CD4-positive, alpha-beta T cell treated with Interleukin-15 for 1 hour (primary cell): ENCODE data around the gene PTPRN2.
"Not testable (repeated sequence)": the region's sequence is repeated elsewhere in the genome, so short reads cannot be mapped to it uniquely, and the experiment has no call there.

ENCODE experiments used
- DNase-seq: peaks from one replicate; pipeline ENCODE4 v3.0.0-alpha.2; 2020

PTPRN2 gene

DNA sequence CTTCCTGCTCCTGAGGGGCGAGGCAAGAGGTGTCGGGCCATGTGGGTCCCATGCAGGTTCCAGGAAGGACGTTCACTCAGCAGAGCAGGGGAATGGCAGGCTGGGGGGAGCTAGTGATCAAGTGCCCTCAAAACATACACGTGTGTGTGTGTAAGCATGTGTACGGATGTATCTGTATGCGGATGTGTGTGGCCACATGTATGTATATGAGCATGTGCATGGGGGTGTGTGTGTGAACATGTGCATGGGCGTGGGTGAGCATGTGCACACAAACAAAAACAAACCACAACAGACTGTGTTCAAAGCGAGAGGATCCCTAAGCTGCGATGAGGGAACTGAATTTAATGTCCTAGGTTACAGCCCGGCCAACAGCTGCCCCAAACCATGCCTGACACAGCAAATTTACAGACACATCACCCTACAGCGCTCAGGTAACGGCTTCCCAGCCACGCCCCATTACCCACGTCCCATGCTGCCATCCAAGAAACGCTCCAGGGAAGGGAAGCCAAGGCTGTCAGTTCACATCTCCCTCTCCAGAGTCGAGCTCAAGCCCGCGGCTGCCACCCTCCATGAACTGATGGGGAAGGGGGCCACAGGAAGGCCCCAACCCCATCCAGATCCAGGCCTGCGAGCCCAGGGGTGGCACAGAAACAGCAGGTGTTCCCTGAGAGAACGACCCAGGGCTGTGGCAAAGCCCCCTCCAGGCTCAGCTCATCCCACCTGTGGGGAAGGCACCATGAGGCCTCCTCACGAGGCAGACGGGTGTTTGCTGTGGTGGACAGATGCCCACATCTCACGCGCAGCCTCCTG, 56.6 kb downstream of the PTPRN2 start:
- no peak for DNase-seq

DNA sequence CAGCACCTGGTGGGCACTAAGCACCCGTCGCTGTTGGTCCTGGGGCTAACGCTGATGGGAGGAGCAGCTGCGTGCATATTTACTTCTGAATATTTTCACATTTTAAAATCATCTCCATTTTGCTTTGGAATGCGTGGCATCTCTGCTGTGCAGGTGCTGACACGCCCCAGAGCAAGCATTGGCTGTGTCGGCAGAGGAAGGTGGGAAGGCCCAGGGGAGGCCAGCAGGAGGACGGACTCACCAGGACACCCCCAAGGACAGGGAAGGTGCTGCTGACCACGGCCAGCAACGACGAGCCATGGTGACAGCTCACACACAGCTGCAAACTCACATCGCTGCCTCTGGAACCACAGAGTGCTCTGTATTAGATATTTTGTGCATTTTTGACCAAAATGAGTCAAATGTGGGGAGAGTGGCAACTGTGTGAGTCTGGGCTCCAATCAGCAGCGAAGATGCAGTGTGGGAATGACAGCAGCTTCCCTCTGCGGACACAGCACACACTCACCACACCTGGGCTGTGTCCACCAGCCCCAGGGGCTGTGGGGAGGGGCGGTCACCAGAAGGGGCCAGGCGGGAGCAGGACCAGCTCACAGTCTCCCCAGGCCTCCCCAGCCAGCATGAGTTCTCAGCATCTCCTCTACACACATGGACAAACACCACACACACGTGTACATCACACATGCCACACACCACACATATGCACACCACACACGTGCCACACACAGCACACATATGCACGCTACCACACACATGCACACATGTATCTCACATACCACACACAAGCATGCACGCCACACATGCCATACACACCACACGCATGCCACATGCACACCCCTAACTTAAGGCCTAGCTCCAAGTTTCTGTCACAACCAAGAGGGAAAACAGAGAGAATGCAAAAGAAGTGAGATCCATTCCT, 58.2 kb downstream of the PTPRN2 start:
- no peak for DNase-seq

DNA sequence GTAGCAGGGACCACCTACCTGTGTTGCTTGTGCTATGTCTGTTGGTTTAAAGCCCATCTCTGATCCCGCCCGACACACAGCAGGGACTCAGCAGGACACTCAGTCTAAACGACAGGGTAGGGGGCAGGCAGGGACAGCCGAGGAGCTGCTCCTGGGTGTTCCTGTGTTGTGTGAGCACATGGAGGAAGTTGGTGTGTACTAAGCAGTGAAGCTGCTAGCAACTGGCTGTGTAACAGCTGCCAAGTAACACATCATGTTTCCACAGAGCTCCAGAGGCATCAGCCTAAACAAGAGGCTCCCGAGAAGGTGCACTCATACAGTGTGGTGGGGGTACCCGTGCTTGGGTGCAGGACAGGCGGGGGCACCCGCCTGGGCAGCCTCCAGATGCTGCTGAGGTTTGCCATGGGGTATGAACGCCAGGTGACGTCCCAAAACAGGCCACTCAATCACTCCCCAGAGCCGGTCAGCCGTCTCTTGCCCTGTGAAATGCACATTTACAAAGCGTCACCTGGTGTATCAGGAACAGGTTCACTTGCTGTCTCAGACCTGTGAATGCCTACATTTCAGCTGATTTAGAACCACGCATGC, 59.6 kb downstream of the PTPRN2 start:
- DNase-seq, result no peak

DNA sequence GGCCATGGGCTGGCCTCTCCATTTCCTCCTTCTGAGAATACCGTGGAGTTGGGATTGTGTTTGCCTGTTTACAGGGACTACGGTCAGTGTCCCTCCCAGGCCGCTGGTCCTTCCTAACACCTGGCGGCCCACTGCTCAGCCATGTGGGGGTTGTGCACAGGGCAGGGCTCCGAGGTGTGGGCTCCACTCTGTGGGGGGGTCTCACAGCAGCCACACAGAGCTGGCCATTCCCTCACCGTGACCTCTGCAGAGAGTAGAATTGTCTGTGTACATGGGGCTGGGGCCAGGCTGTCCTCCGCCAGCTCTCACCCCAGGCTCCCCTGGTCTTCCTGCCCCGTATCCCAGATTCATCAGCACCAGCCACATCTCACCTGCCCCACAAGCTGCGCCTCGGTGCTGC, 60.1 kb downstream of the PTPRN2 start:
- no peak for DNase-seq

DNA sequence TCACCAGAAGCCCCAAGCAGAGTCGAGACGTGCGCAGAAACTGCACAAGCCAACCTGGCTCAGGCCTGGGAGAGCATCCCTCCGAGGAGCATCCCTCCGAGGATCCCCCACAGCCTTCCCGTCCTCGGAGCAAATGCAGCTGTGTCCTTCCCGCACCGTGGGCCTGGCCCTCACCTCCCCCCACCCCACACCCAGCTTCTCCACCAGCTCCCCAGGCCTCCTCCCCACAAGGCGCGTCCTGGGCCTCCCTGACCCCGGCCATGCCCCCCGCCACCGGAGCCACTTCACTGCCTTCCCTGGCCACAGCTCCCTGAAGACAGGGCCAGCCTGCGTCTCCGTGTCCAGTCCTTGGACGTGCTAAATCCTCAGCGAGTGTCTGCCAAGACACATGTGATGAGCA, 60.6 kb downstream of the PTPRN2 start:
- DNase-seq, result no peak

DNA sequence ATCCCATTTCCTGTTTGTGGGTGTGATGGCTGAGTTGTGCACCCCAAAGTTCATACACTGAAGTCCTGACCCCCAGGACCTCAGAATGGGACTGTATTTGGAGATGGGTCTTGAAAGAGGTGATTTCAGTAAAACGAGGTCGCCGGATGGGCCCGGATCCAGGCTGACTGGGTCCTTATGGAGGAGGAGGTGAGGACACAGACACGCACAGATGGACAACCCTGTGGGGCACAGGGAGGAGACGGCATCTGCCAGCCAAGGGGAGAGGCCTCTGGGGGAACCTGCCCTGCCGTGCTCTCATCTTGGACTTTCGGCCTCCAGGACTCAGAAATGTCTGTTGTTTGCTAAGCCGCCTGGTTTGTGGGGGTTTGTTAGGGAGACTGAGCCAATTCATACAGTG, 61.1 kb downstream of the PTPRN2 start:
- DNase-seq, result no peak

DNA sequence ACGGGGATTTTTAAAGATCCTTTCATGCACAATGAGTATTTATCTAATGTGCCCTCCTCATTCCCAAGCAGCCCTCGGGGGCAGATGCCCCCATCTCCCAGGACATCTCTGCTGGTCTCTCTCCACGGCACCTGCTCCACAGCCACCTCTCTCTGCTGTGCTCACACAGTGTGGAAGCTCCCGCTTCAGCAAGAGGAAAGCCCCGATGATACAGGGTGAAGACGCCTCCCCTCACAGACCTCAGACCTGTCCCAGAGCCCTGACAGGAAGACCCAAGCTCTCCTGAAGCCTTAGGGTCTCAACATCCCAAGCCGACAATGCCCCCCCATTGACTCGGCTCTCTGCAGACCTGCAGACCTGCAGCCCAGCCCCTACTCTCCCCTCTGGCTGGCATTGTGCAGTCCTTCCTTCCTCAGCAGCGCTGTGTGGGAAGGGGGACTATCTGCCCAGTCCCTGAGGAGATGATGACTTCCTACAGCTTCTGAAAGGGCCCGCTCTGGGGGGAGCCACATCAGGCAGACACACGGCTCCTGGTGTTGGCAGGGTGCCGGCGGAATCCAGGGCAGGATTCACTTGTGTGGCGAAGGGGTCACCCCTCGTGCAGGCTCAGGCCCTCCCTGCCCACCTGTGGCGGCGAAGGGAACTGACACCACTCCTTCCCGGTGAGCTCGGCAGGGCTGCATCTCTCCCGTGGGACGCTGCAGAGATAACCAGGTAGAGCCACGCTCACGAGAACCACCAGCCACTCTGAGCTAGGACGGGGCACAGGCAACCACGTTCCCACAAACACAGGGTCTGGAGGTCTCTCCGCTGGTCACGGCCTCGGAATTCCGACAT, 61.8 kb downstream of the PTPRN2 start:
- DNase-seq, result no peak

DNA sequence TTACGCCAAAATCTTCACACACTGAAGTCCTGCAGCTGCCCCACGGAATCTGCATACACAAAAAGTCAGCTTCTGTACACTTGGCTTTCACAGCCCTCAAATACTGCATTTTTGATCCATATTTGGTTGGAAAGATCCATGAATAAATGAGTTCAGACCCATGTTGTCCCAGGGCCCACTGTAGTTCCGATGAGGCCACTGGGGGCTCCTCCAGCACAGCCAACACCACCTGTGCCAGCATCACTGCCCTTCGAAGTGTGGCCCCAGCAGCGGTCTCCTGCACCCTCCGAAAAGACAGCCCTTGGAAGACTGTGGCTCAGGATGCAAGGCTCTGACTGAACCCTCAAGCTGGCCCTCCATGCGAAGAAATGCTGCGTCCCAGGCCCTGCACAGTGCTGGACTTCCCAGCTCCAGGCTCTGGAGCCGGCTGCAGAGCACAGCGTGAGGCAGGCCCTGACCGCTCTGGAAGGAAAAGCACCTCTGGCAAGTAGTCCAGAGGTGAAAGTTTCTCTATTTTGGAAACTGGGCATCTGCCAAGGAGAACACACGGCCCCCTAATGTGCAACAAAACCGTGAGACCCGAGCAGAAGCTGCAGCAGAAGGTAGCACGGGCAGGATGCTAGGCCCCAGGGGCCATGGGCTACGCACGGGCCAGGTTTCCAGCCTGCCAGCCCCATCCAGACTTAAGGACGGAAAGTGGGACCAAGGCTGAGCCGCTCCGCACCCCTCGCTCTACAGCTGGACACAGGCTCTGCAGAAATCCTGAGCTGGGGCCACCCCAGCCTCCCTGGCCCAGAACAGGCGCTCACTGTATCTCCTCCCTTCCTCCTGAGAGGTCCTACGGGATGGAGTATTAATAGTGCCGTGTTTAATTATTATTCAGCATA, 62.6 kb downstream of the PTPRN2 start:
- no peak for DNase-seq

DNA sequence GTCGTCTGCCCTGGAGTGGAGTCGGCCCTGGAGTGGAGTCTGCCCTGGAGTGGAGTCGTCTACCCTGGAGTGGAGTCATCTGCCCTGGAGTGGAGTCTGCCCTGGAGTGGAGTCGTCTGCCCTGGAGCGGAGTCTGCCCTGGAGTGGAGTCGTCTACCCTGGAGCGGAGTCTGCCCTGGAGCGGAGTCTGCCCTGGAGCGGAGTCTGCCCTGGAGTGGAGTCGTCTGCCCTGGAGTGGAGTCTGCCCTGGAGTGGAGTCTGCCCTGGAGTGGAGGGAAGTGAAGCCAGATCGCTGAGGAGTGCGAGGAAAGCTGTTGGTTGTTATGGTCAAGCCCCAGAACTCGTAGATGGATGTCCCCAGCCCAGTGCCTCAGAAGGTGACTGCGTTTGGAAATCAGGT, 63.3 kb downstream of the PTPRN2 start:
- not testable (repeated sequence) for DNase-seq

DNA sequence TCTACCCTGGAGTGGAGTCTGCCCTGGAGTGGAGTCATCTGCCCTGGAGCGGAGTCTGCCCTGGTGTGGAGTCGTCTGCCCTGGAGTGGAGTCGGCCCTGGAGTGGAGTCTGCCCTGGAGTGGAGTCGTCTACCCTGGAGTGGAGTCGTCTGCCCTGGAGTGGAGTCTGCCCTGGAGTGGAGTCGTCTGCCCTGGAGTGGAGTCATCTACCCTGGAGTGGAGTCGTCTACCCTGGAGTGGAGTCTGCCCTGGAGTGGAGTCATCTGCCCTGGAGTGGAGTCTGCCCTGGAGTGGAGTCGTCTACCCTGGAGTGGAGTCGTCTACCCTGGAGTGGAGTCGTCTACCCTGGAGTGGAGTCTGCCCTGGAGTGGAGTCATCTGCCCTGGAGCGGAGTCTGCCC, 63.7 kb downstream of the PTPRN2 start:
- DNase-seq, result not testable (repeated sequence)

DNA sequence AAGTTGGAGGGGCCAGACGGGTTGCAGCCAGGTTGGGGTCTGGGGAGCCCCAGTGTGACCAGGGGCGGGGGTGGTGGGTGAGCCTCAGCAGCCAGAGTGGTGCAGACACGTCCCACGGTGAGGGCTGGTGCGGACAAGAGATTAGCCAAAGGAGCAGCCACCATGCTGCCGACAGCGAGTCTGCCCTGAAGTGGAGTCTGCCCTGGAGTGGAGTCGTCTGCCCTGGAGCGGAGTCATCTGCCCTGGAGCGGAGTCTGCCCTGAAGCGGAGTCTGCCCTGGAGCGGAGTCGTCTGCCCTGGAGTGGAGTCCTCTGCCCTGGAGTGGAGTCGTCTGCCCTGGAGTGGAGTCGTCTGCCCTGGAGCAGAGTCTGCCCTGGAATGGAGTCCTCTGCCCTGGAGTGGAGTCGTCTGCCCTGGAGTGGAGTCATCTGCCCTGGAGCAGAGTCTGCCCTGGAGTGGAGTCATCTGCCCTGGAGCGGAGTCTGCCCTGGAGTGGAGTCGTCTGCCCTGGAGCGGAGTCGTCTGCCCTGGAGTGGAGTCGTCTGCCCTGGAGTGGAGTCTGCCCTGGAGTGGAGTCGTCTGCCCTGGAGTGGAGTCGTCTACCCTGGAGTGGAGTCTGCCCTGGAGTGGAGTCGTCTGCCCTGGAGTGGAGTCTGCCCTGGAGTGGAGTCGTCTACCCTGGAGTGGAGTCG, 64.3 kb downstream of the PTPRN2 start:
- not testable (repeated sequence) for DNase-seq

DNA sequence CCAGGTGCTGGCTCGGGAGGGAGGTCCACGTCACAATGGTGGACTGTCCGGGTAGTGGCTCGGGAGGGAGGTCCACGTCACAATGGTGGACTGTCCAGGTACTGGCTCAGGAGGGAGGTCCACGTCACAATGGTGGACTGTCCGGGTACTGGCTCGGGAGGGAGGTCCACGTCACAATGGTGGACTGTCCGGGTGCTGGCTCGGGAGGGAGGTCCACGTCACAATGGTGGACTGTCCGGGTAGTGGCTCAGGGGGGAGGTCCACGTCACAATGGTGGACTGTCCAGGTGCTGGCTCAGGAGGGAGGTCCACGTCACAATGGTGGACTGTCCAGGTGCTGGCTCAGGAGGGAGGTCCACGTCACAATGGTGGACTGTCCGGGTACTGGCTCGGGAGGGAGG, 65.8 kb downstream of the PTPRN2 start:
- DNase-seq, result not testable (repeated sequence)

DNA sequence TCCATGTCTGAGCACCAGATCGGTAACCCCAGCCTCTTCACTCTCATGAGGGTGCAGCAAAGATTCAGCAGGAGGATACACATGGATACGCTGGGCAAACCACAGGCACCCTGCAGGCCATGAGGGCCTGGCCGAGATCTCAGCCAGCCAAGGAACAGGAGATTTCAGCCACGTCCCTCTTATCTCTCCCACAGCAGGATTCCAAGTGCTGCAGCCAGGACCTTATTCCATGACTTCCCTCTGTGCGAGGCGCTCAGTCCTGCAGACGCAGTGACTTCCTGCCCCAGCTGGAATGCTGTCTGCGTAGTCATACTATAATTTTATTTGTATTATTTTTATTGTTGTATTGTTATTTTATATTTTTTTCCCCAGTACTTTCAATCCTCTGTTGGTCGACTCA, 66.8 kb downstream of the PTPRN2 start:
- no peak for DNase-seq

DNA sequence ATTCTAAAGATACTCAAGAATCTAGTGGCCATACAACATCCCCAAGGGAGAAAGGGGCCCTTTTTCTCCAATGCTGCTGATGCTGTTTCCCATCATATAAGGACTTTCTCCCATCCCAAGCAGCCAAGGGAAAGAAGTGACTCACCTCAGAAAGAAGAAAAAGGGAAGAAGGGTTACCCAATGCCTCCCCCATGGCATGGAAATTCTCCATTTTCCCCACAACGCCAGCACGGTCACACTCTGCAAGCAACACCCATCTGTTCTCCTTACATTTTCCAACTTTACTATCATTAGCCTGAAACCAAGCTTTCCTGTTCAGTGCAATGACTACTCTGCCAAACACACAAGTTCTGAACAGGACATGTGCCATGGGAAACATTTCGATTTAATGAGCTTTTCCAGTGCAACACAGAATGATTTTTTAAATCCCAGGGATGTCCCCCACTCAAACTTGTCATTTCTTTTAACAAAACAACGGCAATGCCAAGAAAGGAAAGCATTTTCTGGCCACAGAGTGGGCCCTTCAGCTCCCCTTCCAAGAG, 67.9 kb downstream of the PTPRN2 start:
- DNase-seq, result no peak

DNA sequence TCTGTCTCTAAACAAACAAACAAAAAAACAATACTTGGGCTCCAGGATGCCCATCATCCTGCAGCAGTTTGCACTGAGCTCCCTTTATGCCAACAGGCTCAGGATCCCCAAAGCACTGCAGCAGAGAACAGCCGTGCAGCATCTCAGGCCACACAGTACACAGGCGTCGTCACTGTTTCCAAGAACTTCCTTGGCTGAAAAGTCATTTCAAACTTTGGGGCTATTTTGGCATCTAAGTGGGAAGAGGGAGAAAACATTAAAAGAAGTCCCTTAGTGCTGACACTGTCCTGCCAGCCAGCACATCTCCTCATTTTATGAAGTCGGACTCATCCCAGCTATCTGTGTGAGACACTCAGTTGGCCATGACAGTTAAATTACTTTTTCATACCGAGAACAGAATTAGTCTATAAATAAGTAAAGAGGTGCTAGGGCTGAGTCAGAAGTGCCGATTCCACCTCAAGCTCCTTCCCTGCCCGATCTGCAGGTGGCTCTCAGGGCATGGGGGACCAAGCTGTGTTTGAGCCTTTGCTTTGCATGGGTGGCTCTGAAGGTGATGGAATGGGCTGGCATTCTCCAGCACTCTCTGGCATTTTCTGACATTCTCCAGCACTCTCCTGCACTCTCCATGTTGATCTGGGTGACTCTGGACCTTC, 68.5 kb downstream of the PTPRN2 start:
- DNase-seq, result no peak

DNA sequence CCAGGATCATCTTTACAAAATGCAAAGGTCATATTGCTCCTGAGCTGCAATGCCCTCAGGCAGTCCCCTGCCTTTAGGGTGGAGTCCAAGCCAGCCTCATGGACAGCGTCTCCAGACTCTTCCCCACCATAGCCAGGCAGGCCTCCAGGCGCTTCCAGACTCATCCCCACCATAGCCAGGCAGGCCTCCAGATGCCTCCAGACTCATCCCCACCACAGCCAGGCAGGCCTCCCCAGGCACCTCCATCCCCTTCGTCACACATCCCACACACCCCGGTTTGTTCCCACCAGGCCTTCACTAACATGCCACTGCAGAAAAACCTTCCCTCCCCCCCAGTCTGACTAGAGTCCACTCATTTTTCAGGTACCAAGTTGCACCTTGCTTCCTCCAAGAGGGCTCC, 70.1 kb downstream of the PTPRN2 start:
- no peak for DNase-seq

DNA sequence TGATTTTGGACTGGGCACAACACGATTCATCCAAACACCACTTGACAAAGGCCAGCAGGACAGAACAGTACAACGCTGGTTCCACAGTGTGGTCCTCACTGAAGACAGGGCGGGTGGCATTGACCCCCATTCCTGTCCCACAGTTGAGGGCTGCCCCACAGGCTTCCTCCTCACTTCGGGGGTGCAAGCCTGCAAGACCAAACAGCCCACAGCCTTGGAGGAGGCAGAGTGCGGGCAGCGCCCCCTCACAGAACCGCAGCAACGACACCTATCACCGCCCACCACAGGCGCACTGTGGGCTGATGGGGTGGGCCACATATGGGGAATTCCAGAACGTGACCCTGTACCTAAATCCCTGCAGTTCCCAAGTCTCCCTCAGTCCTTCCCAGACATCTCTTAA, 70.6 kb downstream of the PTPRN2 start:
- no peak for DNase-seq

DNA sequence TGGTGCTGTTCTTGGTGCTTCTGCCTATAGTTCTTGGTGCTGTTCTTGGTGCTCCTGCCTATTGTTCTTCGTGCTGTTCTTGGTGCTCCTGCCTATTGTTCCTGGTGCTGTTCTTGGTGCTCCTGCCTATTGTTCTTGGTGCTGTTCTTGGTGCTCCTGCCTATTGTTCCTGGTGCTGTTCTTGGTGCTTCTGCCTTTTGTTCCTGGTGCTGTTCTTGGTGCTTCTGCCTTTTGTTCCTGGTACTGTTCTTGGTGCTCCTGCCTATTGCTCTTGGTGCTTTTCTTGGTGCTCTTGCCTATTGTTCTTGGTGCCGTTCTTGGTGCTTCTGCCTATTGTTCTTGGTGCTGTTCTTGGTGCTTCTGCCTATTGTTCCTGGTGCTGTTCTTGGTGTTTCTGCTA, 71.1 kb downstream of the PTPRN2 start:
- no peak for DNase-seq

DNA sequence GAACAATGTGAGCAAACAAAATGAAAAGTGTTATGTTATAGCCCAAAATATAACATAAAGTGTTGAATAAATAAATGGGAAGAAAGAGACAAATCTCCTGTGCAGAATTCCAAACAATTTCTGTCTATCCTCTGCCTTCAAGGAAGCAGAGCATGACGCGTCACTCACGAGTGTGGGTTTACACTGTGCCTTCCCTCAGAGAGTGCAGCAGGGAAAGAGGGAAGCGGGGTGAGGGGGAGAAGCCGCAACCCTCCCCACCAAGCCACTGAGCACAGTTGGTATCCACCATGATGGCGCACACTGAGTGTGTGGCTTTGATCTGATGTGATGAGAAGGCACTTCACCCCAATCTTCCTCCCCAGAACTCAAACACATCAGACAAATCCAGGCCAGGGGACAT, 74.8 kb downstream of the PTPRN2 start:
- DNase-seq, result no peak

DNA sequence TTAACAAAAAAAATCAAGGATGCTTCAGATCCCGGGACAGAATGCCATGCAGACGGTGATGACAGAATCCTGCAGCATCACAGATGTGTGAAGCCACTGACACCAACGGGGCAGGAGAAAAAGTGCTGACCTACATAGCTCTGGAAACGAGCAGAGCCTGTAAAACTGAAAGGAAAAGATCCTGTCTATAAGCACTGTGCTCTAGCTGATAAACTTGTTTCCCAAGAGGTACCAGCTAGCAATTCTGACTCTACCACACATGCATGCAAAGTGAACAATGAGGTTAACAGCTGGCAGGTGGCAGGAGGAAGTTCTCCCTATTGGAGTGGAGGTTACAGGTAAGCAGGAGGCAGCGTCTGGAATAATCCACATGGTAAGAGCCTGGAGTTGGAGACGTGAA, 75.6 kb downstream of the PTPRN2 start:
- no peak for DNase-seq
